ENCODE results near the gene C15orf40.

The C15orf40 gene

GRCh38 chr15:82970078-82970686 lies 41.3 kb downstream of the C15orf40 start:
- TF ChIP-seq, protein P1, sequence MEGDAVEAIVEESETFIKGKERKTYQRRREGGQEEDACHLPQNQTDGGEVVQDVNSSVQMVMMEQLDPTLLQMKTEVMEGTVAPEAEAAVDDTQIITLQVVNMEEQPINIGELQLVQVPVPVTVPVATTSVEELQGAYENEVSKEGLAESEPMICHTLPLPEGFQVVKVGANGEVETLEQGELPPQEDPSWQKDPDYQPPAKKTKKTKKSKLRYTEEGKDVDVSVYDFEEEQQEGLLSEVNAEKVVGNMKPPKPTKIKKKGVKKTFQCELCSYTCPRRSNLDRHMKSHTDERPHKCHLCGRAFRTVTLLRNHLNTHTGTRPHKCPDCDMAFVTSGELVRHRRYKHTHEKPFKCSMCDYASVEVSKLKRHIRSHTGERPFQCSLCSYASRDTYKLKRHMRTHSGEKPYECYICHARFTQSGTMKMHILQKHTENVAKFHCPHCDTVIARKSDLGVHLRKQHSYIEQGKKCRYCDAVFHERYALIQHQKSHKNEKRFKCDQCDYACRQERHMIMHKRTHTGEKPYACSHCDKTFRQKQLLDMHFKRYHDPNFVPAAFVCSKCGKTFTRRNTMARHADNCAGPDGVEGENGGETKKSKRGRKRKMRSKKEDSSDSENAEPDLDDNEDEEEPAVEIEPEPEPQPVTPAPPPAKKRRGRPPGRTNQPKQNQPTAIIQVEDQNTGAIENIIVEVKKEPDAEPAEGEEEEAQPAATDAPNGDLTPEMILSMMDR (IDR thresholded peaks at IDR 0.05; ENCODE audit: low read depth, low read length, missing control alignments): no peak
- DNase-seq (ENCODE audit: low read depth): no peak
- no peak overlapping the region for H3K4me3 ChIP-seq (ENCODE audit: low read depth, low read length)

DNA sequence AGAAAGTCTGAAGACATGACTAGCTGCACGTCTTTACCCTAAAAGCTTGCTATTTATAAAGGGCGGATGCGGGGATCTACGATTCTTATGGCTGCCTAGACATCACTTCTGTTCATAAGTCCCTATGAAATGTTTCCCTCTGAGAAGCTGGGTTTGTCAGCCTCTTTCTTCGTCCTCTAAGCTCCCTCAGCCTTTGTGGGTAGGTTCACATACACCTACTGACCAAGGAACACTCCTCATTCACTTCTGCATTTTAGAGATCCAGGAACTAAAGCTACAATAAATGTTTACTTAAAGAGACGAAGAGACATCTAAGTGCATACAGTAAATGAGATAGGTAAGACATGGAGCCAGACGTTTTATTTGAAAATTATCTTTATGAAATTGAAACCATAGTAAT lies 42.1 kb downstream of the C15orf40 start:
- no peak overlapping the region for H3K4me3 ChIP-seq (ENCODE audit: low read depth, low read length)
- no peak for DNase-seq (ENCODE audit: low read depth)
- TF ChIP-seq, protein P1 (IDR thresholded peaks at IDR 0.05; ENCODE audit: low read depth, low read length, missing control alignments): no peak

GRCh38 chr15:82968066-82968465 lies 43.4 kb downstream of the C15orf40 start:
- H3K4me3 ChIP-seq (ENCODE audit: low read depth, low read length): no peak overlapping the region
- no peak for DNase-seq (ENCODE audit: low read depth)
- TF ChIP-seq, protein P1 (IDR thresholded peaks at IDR 0.05; ENCODE audit: low read depth, low read length, missing control alignments): no peak

DNA sequence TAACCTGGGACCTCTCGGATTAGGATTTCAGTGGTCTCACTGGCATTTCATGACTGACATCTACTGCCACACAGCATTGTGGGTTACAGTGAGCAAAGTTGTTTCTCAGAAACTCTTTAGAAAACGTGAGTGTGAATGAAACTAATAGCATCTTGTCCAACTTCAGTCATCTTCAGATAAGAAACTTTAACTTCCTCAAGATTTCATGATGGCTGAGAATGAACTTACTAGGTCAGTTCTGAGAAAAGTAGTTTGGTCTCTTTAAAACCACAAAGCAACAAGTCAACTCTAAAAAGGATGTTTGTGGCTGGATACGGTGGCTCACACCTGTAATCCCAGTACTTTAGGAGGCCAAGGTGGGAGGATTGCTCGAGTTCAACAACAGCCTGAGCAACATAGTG lies 44.8 kb downstream of the C15orf40 start:
- peak; percentile 65 for DNase-seq (ENCODE audit: low read depth)
- H3K4me3 ChIP-seq (ENCODE audit: low read depth, low read length): no peak overlapping the region
- TF ChIP-seq, protein P1 (IDR thresholded peaks at IDR 0.05; ENCODE audit: low read depth, low read length, missing control alignments): no peak

DNA sequence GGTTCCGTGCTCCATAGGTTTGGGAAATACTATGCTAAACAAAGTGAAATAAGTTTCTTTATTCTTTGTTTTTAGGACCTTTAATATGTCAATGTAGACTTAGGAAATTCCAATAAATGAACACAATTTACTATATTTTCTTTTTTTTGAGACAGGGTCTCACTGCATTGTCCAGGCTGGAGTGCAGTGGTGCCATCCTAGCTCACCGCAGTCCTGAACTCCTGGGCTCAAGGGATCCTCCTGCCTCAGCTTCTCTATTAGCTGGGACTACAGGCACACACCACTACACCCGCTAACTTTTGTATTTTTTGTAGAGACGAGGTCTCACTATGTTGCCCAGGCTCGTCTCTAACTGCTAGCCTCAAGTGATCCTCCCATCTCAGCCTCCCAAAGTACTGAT lies 46.5 kb downstream of the C15orf40 start:
- TF ChIP-seq, protein P1 (IDR thresholded peaks at IDR 0.05; ENCODE audit: low read depth, low read length, missing control alignments): no peak

DNA sequence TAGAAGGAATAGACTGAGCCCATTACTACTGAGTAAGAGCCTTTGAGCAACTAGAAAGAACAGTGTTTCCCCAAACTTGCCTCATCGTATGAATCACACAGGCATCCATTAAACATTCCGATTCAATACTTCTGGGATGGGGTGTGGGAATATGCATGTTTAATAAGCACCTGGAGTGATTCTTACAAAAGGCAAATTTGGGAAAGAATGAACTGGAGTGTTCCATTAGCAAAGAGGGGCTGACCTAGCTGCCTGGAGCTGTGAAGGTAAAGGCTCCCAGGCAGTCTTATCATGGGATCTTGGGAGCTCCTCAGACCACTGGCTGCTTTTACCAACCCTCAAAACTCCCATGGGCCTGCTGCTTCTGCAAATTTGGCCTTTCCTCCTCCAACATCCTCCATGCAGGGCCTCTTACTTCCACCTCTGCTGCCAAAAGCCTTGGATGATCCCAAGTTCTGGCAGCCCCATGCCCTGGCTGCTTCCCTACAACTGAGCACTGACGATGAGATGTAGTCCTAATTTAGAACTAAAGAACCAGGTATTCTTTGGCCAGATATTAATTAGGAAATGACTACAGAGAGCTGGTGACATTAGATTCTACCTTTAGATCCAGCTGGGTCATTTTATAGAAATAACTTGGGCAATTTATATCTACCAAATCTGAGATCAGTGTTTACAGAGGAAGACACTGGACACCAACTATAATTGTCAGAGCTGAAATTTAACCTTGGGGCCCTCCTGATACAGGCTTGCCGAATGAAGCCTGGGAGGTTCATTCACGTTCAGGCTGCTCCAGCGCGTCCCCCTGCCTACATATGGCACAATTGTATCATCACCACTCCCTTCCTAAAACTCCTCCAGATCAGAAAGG lies 47.7 kb downstream of the C15orf40 start:
- H3K4me3 ChIP-seq (ENCODE audit: low read depth, low read length): no peak overlapping the region
- no peak for DNase-seq (ENCODE audit: low read depth)
- TF ChIP-seq, protein P1 (IDR thresholded peaks at IDR 0.05; ENCODE audit: low read depth, low read length, missing control alignments): no peak

More for the DNA sequence above, 46.5 kb downstream of the C15orf40 start:
- DNase-seq (ENCODE audit: low read depth): no peak
- H3K4me3 ChIP-seq (ENCODE audit: low read depth, low read length): no peak overlapping the region
